Activated CD4-positive, alpha-beta T cell treated with anti-CD3 and anti-CD28 coated beads, Interleukin-2, amount 50 U/mL, for 4 hours (primary cell): ENCODE data around the gene CIAO1.
"Not testable (repeated sequence)": the region's sequence is repeated elsewhere in the genome, so short reads cannot be mapped to it uniquely, and the experiment has no call there.

ENCODE experiments used
- DNase-seq, 2 experiments: peaks; one replicate each; pipeline ENCODE4 v3.0.0-alpha.2; 2020

CIAO1 gene

GRCh38 chr2:96251721-96252292, 14.2 kb upstream of the CIAO1 start:
- DNase-seq, result no peak

- DNase-seq, result no peak
These were observed 13.5 kb upstream of the CIAO1 start for GRCh38 chr2:96252526-96252925.

DNA sequence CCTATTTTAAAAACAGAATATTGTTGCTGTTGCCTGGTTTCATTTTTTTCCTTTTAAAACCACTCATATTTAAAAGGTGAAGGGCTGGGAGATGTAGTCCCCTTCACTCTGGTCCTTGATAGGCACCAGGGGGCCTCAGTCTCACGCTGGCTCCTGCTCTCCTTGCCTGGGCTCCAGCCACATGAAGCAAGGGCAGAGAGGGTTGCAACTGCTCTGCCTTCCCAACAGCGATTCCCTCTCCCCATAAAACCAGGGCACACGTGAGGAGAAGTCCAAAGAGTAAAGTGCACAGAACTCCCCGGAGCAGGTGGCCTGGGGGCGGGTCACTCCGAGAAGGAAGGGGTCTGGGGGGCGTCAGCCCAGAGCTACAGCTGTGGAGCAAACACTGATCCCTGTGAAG, 13.0 kb upstream of the CIAO1 start:
- DNase-seq, result no peak

GRCh38 chr2:96254571-96254970, 11.5 kb upstream of the CIAO1 start:
- DNase-seq, result no peak

- DNase-seq, result no peak
These were observed 9.4 kb upstream of the CIAO1 start for GRCh38 chr2:96256611-96257113.

DNA sequence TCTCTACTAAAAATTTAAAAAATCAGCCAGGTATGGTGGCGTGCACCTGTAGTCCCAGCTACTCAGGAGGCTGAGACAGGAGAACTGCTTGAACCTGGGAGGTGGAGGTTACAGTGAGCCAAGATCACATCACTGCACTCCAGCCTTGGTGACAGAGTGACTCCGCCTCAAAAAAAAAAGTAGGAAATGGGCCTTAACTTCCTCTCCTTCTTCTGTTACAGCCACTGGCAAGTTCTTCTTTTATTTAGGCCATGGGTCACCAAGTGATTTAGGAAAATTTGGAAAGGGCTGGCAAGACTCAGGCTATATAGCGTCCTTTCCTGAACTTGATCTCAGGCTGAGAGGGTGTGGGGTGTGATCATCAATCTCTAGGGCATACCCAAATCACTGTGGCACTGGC, 8.3 kb upstream of the CIAO1 start:
- not testable (repeated sequence) for DNase-seq

DNA sequence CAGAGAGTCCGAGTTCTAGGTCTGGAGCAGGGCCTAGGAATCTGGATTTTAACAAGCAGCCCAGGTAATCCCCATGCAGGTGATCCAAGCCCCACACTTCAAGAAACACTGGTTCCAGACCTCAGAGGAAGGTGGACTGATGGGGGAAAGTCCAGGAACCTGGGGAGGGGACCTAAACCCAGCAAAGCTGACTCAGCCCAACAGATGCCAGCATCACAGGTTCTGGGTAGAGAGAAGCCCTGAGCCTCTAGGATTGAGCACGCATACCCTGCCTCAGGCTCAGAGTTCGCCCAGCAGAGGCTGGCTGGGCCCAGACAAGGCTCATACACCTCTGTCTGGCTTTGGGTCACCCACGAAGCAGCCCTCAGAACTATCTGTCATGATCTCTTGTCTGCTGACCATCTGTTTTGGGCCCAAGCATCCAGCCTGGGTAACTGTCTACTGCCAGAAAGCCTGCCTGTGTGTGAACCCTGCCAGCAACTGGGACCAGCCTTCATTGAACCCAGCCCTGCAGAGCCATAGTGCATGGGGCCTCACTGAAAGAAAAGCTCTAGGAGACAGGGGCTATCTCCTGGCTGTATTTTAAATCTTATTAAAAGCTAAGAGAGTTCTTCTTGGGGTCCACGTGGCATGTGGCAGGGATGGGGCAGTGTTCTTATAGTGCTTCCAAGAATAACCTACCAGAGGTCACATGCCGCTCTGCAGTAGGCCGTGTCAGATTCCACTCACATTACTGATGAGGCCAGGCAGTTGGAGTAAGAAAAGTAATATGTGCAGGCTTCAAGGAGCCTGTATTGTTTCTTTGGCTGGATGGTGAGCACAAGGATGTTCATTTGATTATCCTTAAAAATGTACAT, 7.6 kb upstream of the CIAO1 start:
- no peak for DNase-seq

DNA sequence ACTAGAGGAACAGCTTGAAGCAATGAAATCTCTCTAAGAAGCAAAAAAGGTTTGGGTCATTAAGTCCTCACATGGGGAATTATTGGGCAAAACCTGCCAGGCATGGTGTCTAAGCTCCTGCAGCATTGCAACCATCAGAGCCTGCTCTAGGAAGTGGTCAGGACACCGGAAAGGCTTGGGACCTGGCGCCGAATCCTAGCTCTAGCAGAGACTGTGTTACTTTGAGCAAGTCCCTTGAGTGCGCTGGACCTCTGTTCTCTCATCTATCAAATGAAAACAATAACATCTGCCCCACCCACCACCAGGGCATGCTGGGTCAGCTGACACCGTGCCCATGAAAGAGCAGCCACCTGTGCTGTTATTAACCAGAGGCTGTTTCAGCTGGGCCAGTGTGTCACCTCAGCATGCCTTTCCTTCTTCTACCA, 6.5 kb upstream of the CIAO1 start:
- DNase-seq, result no peak

DNA sequence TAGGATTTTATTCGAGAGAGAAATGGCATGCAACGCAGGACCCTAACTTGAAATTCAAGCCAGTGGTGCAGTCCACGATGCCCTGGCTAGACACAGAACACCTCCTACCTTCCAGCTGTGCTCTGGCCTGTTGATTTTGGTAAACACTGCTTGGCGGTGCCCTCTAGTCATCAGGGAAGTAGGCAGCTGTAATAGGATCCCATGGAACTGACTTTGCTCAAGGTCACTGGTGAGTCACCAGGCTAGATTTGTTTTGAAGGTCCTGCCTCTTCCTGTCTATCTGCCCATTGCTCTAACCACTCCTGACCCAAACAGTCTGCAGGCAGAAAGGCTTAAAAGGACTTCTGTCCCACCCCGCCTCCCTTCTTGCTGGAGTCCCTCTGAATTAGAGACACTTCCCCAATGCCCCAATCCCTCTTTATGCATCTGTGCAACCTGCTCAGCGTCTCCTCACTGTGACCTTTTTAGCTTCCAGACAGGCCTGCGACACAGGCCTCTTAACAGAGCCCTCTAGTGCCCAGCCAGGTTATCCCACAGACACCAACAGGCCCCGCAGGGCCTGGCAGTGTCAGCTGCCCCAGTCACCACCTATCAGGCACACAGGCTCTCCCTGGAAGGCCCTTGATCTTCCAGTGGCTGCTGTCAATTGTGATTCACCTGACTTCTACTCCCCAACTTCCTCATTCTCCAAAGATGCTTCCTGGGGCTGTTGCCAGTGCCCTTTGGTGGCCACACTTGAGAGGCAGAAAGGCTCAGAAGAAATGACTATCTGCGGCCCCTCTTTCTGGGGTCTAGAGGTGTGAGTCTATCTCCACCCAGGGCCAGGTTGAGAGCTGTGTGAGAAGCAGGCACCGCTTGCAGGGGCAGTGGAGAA, 5.4 kb upstream of the CIAO1 start:
- DNase-seq, result peak in 1 of 2 experiments; percentile 3

GRCh38 chr2:96261328-96262003, 4.6 kb upstream of the CIAO1 start:
- DNase-seq, result no peak

GRCh38 chr2:96262306-96262705, 3.7 kb upstream of the CIAO1 start:
- DNase-seq, result no peak

- no peak for DNase-seq
These were observed 1.9 kb upstream of the CIAO1 start for GRCh38 chr2:96264086-96264485.

DNA sequence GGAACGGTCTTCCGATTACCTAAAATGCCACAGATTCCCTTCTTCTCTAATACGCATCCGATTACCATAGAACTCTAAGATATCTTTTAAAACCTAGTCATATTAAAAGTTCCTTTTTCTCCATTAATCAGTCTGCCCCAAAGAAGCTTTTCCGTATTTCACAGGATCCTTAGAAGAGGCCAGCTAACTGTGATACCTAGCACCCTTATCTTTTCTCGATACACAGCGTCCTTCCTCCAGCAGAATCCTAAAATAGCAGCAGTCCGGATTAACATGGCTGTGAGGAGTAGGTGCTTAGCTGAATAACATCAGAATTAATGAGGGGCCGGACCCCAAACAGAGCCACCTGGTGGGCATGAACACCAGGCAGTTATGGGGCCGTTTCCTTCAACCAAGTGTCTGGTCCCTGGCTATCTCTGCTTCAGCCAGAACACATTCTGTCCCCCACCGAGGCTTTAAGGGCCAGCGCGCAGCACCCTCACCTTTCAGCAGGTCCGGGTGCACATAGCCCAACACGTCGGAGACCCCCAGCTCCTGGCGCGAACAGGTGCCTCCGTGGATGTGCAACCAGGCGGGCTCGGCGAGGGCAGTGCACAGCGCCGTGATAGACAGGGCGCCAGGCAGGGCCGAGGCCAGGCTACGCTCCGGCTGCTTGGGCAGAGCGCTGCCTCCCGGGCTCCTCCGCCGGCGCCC, 1.2 kb upstream of the CIAO1 start:
- DNase-seq, result no peak

GRCh38 chr2:96265349-96265839, 631 bp upstream of the CIAO1 start:
- DNase-seq, result no peak

DNA sequence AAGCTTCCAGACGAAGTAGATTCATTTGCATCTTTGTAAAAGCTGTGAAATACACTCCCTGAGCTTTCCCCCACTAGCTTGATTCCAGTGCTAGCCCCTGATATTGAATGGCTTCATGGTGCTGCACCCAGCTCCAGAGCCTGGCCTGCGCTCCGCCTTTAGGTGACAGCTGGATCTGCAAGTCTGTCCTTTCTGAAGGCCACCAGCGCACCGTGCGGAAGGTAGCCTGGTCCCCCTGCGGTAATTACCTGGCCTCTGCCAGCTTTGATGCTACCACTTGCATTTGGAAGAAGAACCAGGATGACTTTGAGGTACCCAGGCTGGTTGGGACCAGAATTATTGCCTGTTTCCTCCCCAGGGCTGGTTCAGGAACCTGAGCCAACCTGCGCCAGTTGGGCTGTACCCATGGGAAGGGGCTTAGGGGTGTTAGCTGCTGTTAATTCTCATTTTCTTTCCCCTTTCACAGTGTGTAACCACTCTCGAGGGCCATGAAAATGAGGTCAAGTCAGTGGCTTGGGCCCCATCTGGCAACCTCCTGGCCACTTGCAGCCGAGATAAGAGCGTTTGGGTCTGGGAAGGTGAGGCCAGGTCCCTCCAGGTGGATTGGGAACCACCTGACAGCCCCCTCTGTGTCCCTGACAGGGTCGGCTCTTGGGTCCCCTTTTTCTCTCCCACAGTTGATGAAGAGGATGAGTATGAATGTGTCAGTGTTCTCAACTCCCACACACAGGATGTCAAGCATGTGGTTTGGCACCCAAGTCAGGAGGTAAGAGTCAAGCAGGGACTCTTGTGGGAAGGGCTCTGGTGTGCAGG, 1.3 kb downstream of the CIAO1 start:
- peak; percentile 24 to 26 for DNase-seq

GRCh38 chr2:96271995-96272394, 6.0 kb downstream of the CIAO1 start:
- DNase-seq, result no peak

DNA sequence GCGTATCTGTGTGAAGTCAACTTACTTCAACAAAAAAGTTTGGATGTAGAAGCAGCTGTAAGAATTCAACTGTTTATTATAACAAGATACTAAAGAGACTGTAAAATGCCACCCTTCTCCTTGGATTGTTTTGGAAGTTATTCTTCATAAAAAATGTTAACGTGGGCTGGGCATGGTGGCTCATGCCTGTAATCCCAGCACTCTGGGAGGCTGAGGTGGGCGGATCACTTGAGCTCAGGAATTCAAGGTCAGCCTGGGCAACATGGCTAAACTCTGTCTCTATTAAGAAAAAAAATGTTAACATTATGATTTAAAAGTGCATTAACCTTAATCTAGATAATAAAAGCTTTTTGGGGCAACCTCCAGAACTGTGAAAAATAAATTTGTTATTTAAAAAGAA, 7.7 kb downstream of the CIAO1 start:
- DNase-seq, result no peak

- no peak for DNase-seq
These were observed 8.5 kb downstream of the CIAO1 start for GRCh38 chr2:96274355-96275056.

DNA sequence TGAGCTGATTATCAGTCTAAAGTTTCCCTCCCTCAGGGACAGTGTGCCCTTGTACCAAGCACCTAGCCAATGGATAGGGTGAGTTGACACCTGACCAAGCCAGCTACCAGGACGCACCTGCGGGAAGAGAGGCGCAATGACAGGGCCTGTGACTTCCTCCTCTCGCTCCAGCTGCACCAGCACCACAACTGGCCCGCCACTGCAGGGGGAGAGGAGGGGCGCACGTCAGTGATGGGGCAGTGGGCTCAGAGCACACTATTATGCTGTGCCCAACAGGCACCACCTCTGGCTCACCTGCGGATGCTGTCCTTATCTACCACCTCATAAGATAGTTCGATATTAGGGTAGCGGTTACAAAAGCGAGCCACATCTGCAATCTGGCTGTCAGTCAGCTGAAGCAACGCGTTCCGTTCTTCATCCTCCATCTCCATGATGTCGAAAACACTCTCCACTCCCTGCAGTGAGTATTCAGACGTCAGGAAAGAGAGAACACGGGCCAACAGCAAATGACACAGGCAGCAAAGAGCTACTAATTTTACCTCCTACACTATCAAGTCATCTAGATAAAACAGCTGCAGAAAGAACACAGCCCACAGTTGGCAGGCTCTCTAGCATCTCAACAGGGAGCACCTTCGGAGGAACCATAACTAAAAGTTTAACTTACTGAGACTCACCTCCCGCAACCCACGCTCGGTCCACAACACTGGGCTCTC, 10.9 kb downstream of the CIAO1 start:
- no peak for DNase-seq
